ENCODE measurements around the gene ZFP92.

GRCh38 chrX:153371256-153371655, 40.0 kb upstream of the ZFP92 start:
- TF ChIP-seq CTCF (conservative IDR thresholded peaks at IDR 0.05) (no peak), ZFX (IDR thresholded peaks at IDR 0.05) (no peak)

Data from C4-2B (cell line).